AG04449 (cell line): ENCODE measurements around the gene PBRM1.

Experiments used
- CTCF ChIA-PET: fragments of 350-600 bp; formaldehyde crosslinking; extraction: SDS; loops from one replicate; lab custom pipeline; 2021; ENCODE audit warnings: antibody characterized with exemption; lab: Yijun Ruan, JAX
- POLR2A ChIA-PET: fragments of 400-600, 350-600 bp; formaldehyde crosslinking; extraction: SDS; loops from one replicate; lab custom pipeline; 2020; ENCODE audit warnings: antibody characterized with exemption, inconsistent platforms; lab: Yijun Ruan, JAX
- DNase-seq: peaks from one replicate; pipeline ENCODE4 v3.0.0-alpha.2; 2010; ENCODE audit warnings: low read depth, low spot score
- H3K4me3 ChIP-seq: 2 replicates; pipeline ENCODE4 v1.5.1; 2011; ENCODE audit warnings: low read depth, mild to moderate bottlenecking, control low read depth, low read length
- CTCF ChIP-seq: IDR thresholded peaks from one replicate; pipeline ENCODE4 v1.5.1; 2011; ENCODE audit warnings: mild to moderate bottlenecking, moderate library complexity, low read length, control low read depth, inconsistent platforms; ENCODE audit not compliant: insufficient read depth; ENCODE audit errors: missing control alignments

Gene PBRM1

GRCh38 chr3:52714335-52715302, 28.9 kb upstream of the PBRM1 start:
- POLR2A ChIA-PET = no interaction called here
- H3K4me3 ChIP-seq = no peak overlapping the region

GRCh38 chr3:52712291-52713212, 26.8 kb upstream of the PBRM1 start:
- ChIA-PET POLR2A (no interaction called here), CTCF (no interaction called here)
- DNase-seq = no peak
- no peak for TF ChIP-seq CTCF
- H3K4me3 ChIP-seq = no peak overlapping the region

More at GRCh38 chr3:52714335-52715302, 28.9 kb upstream of the PBRM1 start:
- no peak for DNase-seq
- CTCF ChIA-PET = interaction anchor here (0.5 to 2.0 kb wide), 2 partner anchors 27 to 30 kb away, joined by 3 to 5 read pairs; no protein-coding TSS in a partner anchor
- TF ChIP-seq CTCF = no peak

GRCh38 chr3:52710512-52710911, 24.8 kb upstream of the PBRM1 start:
- no peak for TF ChIP-seq CTCF
- ChIA-PET POLR2A (no interaction called here), CTCF (no interaction called here)
- H3K4me3 ChIP-seq = no peak overlapping the region
- DNase-seq = no peak

GRCh38 chr3:52707585-52707984, 21.9 kb upstream of the PBRM1 start:
- no peak for TF ChIP-seq CTCF
- ChIA-PET POLR2A (interaction anchor here (0.8 kb wide), 1 partner anchor 245 kb away, joined by 3 read pairs; no protein-coding TSS in a partner anchor), CTCF (interaction anchor here (0.8 to 1.5 kb wide), 5 partner anchors 13 to 280 kb away, joined by 3 to 4 read pairs (median 3); no protein-coding TSS in a partner anchor)
- H3K4me3 ChIP-seq = no peak overlapping the region; the same call in 1 of the 2 replicates
- no peak for DNase-seq

- POLR2A ChIA-PET = interaction anchor here (1.1 to 1.5 kb wide), 4 partner anchors 10 to 21 kb away, joined by 3 to 5 read pairs (median 4); no protein-coding TSS in a partner anchor
- TF ChIP-seq CTCF = no peak
- CTCF ChIA-PET = interaction anchor here (1.2 to 2.1 kb wide), 3 partner anchors 11 to 278 kb away, joined by 3 to 7 read pairs (median 3); no protein-coding TSS in a partner anchor
- no peak for DNase-seq
- H3K4me3 ChIP-seq = peak within 1 kb of the TSS; percentile 99
Measured at GRCh38 chr3:52705688-52706686, 20.3 kb upstream of the PBRM1 start, which contains the start of the genes GLT8D1 and SPCS1. Gene GLT8D1 (minus strand): TSS chr3:52705791. CDS start chr3:52700460, 5,331 bp downstream. Gene SPCS1 (plus strand): TSS chr3:52706106. CDS start chr3:52706247, 141 bp downstream.
